ENCODE measurements around the gene ZNF280A. TPM values are rescaled to one million over a fixed set of nuclear protein-coding genes. Genes with fewer than 3 reads are reported as not detected.

ZNF280A gene
- total RNA-seq, 3 donors from 2014 or later = not detected

DNA sequence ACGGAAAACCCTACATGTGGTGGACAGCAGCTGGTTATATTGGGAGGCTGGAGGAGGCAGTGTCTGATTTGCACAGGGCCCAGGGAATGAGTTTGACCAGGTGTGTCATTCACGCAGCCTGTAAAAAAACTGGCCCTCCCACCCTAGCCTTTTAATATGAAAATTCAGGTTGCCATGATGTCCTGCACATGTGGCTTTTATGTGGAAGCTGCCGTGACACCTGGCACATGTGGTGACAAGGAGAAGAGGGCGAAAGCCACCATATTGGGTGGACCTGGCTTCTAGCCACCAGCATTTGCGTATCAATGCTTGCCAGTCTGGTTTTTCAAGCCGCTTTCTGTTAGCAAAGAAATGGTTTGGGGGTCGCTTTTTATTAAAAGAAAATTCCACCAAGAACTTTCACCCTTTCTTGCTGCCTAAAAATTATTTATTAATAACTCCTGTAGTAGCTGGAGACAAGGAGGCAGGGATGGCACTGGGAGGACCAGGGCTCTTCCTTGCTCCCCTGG is 54.9 kb downstream of the ZNF280A start:
- H3K4me1 ChIP-seq = no peaks in the 10 kb centered on the region
- no peak overlapping the region for H3K4me3 ChIP-seq
- no peak for DNase-seq (ENCODE audit: low spot score in 2 of 2)
- H3K9me3 ChIP-seq = peaks cover 13 to 16% of the 10 kb centered on the region in 2 donors
- no peaks in the 10 kb centered on the region for H3K36me3 ChIP-seq
- intact Hi-C loops (cut with DNase I; ENCODE audit: low total_unique reads) = no loop called here
- TF ChIP-seq POLR2AphosphoS5 (IDR thresholded peaks at IDR 0.05) (no peak), POLR2A (IDR thresholded peaks at IDR 0.05) (no peak), CTCF (IDR thresholded peaks at IDR 0.05) (no peak)
- H3K27me3 ChIP-seq = peaks cover 0 to 18% of the 10 kb centered on the region in 2 donors
- H3K27ac ChIP-seq = no peak overlapping the region

- no peak overlapping the region for H3K4me3 ChIP-seq
- H3K27me3 ChIP-seq = peaks cover 0 to 18% of the 10 kb centered on the region in 2 donors
- no peak for TF ChIP-seq POLR2A (IDR thresholded peaks at IDR 0.05)
- TF ChIP-seq POLR2AphosphoS5 (IDR thresholded peaks at IDR 0.05) = no peak
- no peak for TF ChIP-seq CTCF (IDR thresholded peaks at IDR 0.05)
- no peaks in the 10 kb centered on the region for H3K4me1 ChIP-seq
- intact Hi-C loops (cut with DNase I; ENCODE audit: low total_unique reads) = no loop called here
- no peaks in the 10 kb centered on the region for H3K36me3 ChIP-seq
- peaks cover 18 to 21% of the 10 kb centered on the region in 2 donors for H3K9me3 ChIP-seq
- DNase-seq (ENCODE audit: low spot score in 2 of 2) = no peak
- H3K27ac ChIP-seq = no peak overlapping the region
Measured at GRCh38 chr22:22464541-22465054, 55.5 kb downstream of the ZNF280A start.

DNA sequence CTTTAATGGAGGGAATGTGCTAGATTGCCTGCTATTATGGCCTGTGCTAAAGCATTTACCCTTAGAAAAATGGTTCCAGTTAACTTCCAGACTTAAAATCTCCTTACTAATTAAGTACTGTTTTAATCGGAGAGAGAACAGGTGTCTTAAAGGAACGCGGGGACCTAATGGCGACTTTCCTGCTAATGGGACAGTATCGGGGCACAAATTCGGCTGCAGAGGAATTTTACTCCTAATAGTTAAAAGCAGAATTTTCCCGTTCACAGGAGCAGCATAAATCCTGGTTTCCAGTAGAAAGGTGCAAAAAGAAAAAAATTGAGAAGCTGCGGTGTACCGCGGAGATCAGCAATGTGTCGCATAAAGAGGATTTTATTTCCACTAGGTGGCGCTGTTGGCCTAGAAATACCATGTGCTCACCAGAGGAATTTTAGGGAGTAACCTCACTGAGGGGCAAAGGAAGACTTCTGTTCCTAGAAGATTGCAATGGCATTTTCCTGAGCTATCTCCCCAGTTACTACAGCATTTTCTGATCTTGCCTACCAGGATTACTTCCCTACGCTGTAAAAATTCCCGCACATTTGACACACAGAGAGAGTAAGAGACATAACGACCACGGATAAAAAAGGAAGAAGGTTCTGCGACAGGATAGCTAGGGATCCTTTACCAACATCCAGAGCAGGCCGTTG is 56.1 kb downstream of the ZNF280A start:
- intact Hi-C loops (cut with DNase I; ENCODE audit: low total_unique reads) = no loop called here
- peaks cover 18 to 22% of the 10 kb centered on the region in 2 donors for H3K9me3 ChIP-seq
- TF ChIP-seq POLR2AphosphoS5 (IDR thresholded peaks at IDR 0.05) (no peak), CTCF (IDR thresholded peaks at IDR 0.05) (peak; percentile 35 to 57 (median 50)), POLR2A (IDR thresholded peaks at IDR 0.05) (no peak)
- no peaks in the 10 kb centered on the region for H3K4me1 ChIP-seq
- no peak overlapping the region for H3K4me3 ChIP-seq
- no peak for DNase-seq (ENCODE audit: low spot score in 2 of 2)
- H3K27me3 ChIP-seq = peaks cover 0 to 18% of the 10 kb centered on the region in 2 donors
- H3K27ac ChIP-seq = no peak overlapping the region
- no peaks in the 10 kb centered on the region for H3K36me3 ChIP-seq

Other genes starting within 250 kb of the ZNF280A start
- under 1 TPM; 0.33 to 0.64 (median 0.44) TPM for gene ZNF280B, start 11.5 kb downstream of the ZNF280A start, total RNA-seq
- gene PRAME, start 39.0 kb upstream of the ZNF280A start, total RNA-seq = under 1 TPM in 1 of 3 donors, not detected in 2; 0.33 TPM
- gene GGTLC2, start 124.3 kb upstream of the ZNF280A start, total RNA-seq = not detected

All from breast epithelium (tissue), 4 donors.